Mesenchymal stem cell (in vitro differentiated cells and primary cell): ENCODE data around the gene MGAT2.

Source experiments
- DNase-seq: peaks from one replicate; pipeline ENCODE4 v3.0.0-alpha.2; 2013
- H2AFZ ChIP-seq: one replicate; pipeline ENCODE4 v1.6.1; 2013; ENCODE audit warnings: low read depth, mild to moderate bottlenecking, control low read depth, inconsistent platforms, low read length, moderate library complexity
- H2AK5ac ChIP-seq: 2 replicates; pipeline ENCODE4 v1.6.1; 2013; ENCODE audit warnings: low read length, moderate library complexity, mild to moderate bottlenecking, inconsistent platforms; ENCODE audit not compliant: severe bottlenecking
- H2BK120ac ChIP-seq: one replicate; pipeline ENCODE4 v1.6.1; 2013; ENCODE audit warnings: low read depth, mild to moderate bottlenecking, inconsistent platforms, low read length, moderate library complexity
- H2BK12ac ChIP-seq, 2 experiments: one replicate each; pipeline ENCODE4 v1.6.1; 2013; ENCODE audit warnings: inconsistent platforms in 2 of 2, low read length in 2 of 2, mild to moderate bottlenecking in 2 of 2, moderate library complexity in 2 of 2, control low read depth in 1 of 2
- H2BK15ac ChIP-seq: one replicate; pipeline ENCODE4 v1.6.1; 2013; ENCODE audit warnings: mild to moderate bottlenecking, low read depth, inconsistent platforms; ENCODE audit not compliant: poor library complexity, severe bottlenecking
- H2BK5ac ChIP-seq: 2 replicates; pipeline ENCODE4 v1.6.1; 2013; ENCODE audit warnings: low read depth, mild to moderate bottlenecking, low read length, control low read depth, inconsistent platforms; ENCODE audit not compliant: poor library complexity, severe bottlenecking
- H3K14ac ChIP-seq, 2 experiments: one replicate each; pipeline ENCODE4 v1.6.1; 2013; ENCODE audit warnings: inconsistent platforms in 2 of 2, low read length in 2 of 2, control low read depth in 1 of 2, mild to moderate bottlenecking in 1 of 2, moderate library complexity in 1 of 2
- H3K18ac ChIP-seq, 2 experiments: one replicate each; pipeline ENCODE4 v1.6.1; 2013; ENCODE audit warnings: inconsistent platforms in 2 of 2, low read length in 2 of 2, control low read depth in 1 of 2, low read depth in 1 of 2, mild to moderate bottlenecking in 1 of 2
- H3K23ac ChIP-seq, 2 experiments: one replicate each; pipeline ENCODE4 v1.6.1; 2013; ENCODE audit warnings: inconsistent platforms in 2 of 2, low read length in 2 of 2, mild to moderate bottlenecking in 2 of 2, moderate library complexity in 2 of 2, control low read depth in 1 of 2
- H3K27ac ChIP-seq: 2 replicates; pipeline ENCODE4 v1.5.1; 2013; ENCODE audit warnings: mild to moderate bottlenecking, moderate library complexity, low read length, control low read depth, inconsistent platforms; ENCODE audit not compliant: poor library complexity, severe bottlenecking
- H3K27me3 ChIP-seq, 2 experiments: 2 replicates each; pipeline versions ENCODE4 v1.6.1 to v1.7.0; 2013; ENCODE audit warnings: low read length in 2 of 2, mild to moderate bottlenecking in 2 of 2, moderate library complexity in 2 of 2, control low read depth in 1 of 2, inconsistent platforms in 1 of 2; ENCODE audit not compliant: control insufficient read depth in 1 of 2, insufficient read depth in 1 of 2
- H3K36me3 ChIP-seq, 2 experiments: 2 replicates each; pipeline versions ENCODE4 v1.6.1 to v1.7.0; 2013; ENCODE audit warnings: low read length in 2 of 2, control low read depth in 1 of 2, inconsistent platforms in 1 of 2, low read depth in 1 of 2, mild to moderate bottlenecking in 1 of 2; ENCODE audit not compliant: insufficient read depth in 2 of 2, control insufficient read depth in 1 of 2
- H3K4ac ChIP-seq, 2 experiments: one replicate each; pipeline ENCODE4 v1.6.1; 2013; ENCODE audit warnings: inconsistent platforms in 2 of 2, low read length in 2 of 2, mild to moderate bottlenecking in 2 of 2, moderate library complexity in 2 of 2, control low read depth in 1 of 2, low read depth in 1 of 2
- H3K4me1 ChIP-seq: 2 replicates; pipeline ENCODE4 v1.6.1; 2013; ENCODE audit warnings: low read depth, low read length, control low read depth; ENCODE audit not compliant: control insufficient read depth, insufficient read depth
- H3K4me2 ChIP-seq: 2 replicates; pipeline ENCODE4 v1.6.1; 2013; ENCODE audit warnings: low read length, mild to moderate bottlenecking, inconsistent platforms; ENCODE audit not compliant: poor library complexity, severe bottlenecking
- H3K4me3 ChIP-seq, 2 experiments: 2 replicates each; pipeline versions ENCODE4 v1.5.1 to v1.7.0; 2013; ENCODE audit warnings: low read length in 2 of 2, mild to moderate bottlenecking in 2 of 2, control low read depth in 1 of 2, low read depth in 1 of 2; ENCODE audit not compliant: insufficient read depth in 1 of 2
- H3K79me1 ChIP-seq: replicated peaks from 2 replicates; pipeline ENCODE4 v1.6.1; 2013; ENCODE audit warnings: mild to moderate bottlenecking, control low read depth, low read length, inconsistent platforms; ENCODE audit not compliant: poor library complexity, severe bottlenecking
- H3K9ac ChIP-seq: 2 replicates; pipeline ENCODE4 v1.7.0; 2013; ENCODE audit warnings: mild to moderate bottlenecking, low read length, moderate library complexity
- H3K9me3 ChIP-seq: 2 replicates; pipeline ENCODE4 v1.7.0; 2013; ENCODE audit warnings: mild to moderate bottlenecking, low read length; ENCODE audit not compliant: control insufficient read depth
- H4K8ac ChIP-seq: one replicate; pipeline ENCODE4 v1.6.1; 2013; ENCODE audit warnings: inconsistent platforms, mild to moderate bottlenecking, low read length, moderate library complexity
- H4K91ac ChIP-seq: one replicate; pipeline ENCODE4 v1.6.1; 2013; ENCODE audit warnings: mild to moderate bottlenecking, low read length, inconsistent platforms
- WGBS: methylation state at CpG from one replicate; pipeline ENCODE4 v1.1.7; 2013; ENCODE audit warnings: mixed read lengths; 5-methylcytosine and 5-hydroxymethylcytosine counted together

MGAT2 gene

GRCh38 chr14:49623941-49624839 lies 3.6 kb downstream of the MGAT2 start:
- H3K23ac ChIP-seq: no peak overlapping the region
- peak; percentile 35 for DNase-seq
- H3K79me1 ChIP-seq: peaks cover 4% of the 10 kb centered on the region
- H3K4me3 ChIP-seq: peak overlapping the region in 1 of 2 experiments; percentile 92
- H4K91ac ChIP-seq: no peak overlapping the region
- H3K9me3 ChIP-seq: no peaks in the 10 kb centered on the region
- H2BK5ac ChIP-seq: no peak overlapping the region
- H3K18ac ChIP-seq: no peak overlapping the region
- no peak overlapping the region for H2BK15ac ChIP-seq
- H3K4me1 ChIP-seq: peaks cover 12% of the 10 kb centered on the region
- H3K14ac ChIP-seq: no peak overlapping the region
- H2AK5ac ChIP-seq: no peak overlapping the region
- H2BK12ac ChIP-seq: no peak overlapping the region
- H3K4me2 ChIP-seq: no peak overlapping the region
- H2AFZ ChIP-seq: no peak overlapping the region
- H3K27ac ChIP-seq: no peak overlapping the region
- H3K27me3 ChIP-seq: no peaks in the 10 kb centered on the region
- no peak overlapping the region for H3K4ac ChIP-seq
- WGBS: 82% methylated on average over 4 of the region's 6 CpGs
- H4K8ac ChIP-seq: no peak overlapping the region
- H2BK120ac ChIP-seq: no peak overlapping the region
- H3K36me3 ChIP-seq: peaks cover 6 to 28% of the 10 kb centered on the region in 2 experiments
- H3K9ac ChIP-seq: peak overlapping the region; percentile 98

- Histone ChIP-seq H2BK5ac (peak overlapping the region; percentile 96), H3K9ac (peak overlapping the region; percentile 94), H4K8ac (peak overlapping the region; percentile 99), H3K4ac (peak overlapping the region; percentile 94 to 95), H3K4me1 (peaks cover 1% of the 10 kb centered on the region), H3K14ac (peak overlapping the region in 1 of 2 experiments; percentile 87), H2BK12ac (peak overlapping the region; percentile 39 to 66), H3K36me3 (peaks cover under 1 to 21% of the 10 kb centered on the region in 2 experiments), H2AFZ (peak overlapping the region; percentile 79), H3K18ac (peak overlapping the region; percentile 97 to 100), H2BK15ac (peak overlapping the region; percentile 92), H3K27me3 (no peaks in the 10 kb centered on the region), H3K79me1 (peaks cover 4% of the 10 kb centered on the region), H3K27ac (peak overlapping the region; percentile 97), H4K91ac (peak overlapping the region; percentile 99), H3K9me3 (no peaks in the 10 kb centered on the region), H3K23ac (peak overlapping the region in 1 of 2 experiments; percentile 46), H2AK5ac (no peak overlapping the region), H3K4me2 (peak overlapping the region; percentile 89), H2BK120ac (peak overlapping the region; percentile 73), H3K4me3 (peak overlapping the region; percentile 95 to 98)
- peak; percentile 97 for DNase-seq
- under 1% methylated on average over 93 of the region's 101 CpGs for WGBS
Observed at GRCh38 chr14:49633640-49634546, 13.3 kb downstream of the MGAT2 start.

GRCh38 chr14:49634547-49635334 lies 14.1 kb downstream of the MGAT2 start, which contains the start of gene DNAAF2:
Gene DNAAF2 (minus strand): TSS chr14:49635244. CDS start chr14:49635149, 95 bp downstream.
- Histone ChIP-seq H3K36me3 (peaks cover 4 to 30% of the 10 kb centered on the region in 2 experiments), H3K4me3 (peak within 1 kb of the TSS; percentile 95 to 98), H3K9me3 (no peaks in the 10 kb centered on the region), H3K18ac (peak within 1 kb of the TSS; percentile 97 to 100), H2BK120ac (peak within 1 kb of the TSS; percentile 73), H2BK12ac (peak within 1 kb of the TSS; percentile 29 to 66), H3K4me2 (peak within 1 kb of the TSS; percentile 89), H3K27ac (peak within 1 kb of the TSS; percentile 97), H3K9ac (peak within 1 kb of the TSS; percentile 94), H2AFZ (peak within 1 kb of the TSS; percentile 79), H2BK5ac (peak within 1 kb of the TSS; percentile 10), H3K4ac (peak within 1 kb of the TSS; percentile 94 to 95), H3K14ac (peak within 1 kb of the TSS in 1 of 2 experiments; percentile 87), H4K8ac (peak within 1 kb of the TSS; percentile 99), H4K91ac (peak within 1 kb of the TSS; percentile 99), H2AK5ac (no peak within 1 kb of the TSS), H3K79me1 (peaks cover 8% of the 10 kb centered on the region), H2BK15ac (peak within 1 kb of the TSS; percentile 92), H3K4me1 (peaks cover 1% of the 10 kb centered on the region), H3K27me3 (no peaks in the 10 kb centered on the region), H3K23ac (peak within 1 kb of the TSS in 1 of 2 experiments; percentile 46)
- WGBS: under 1% methylated on average over 72 of the region's 80 CpGs
- DNase-seq: peak; percentile 93
